Panc1 (cell line): Measurements from ENCODE around the gene BACH2.

Experiments used
- POLR2AphosphoS5 ChIP-seq: IDR thresholded peaks from 2 replicates; pipeline ENCODE4 v1.6.1; 2012; ENCODE audit warnings: mild to moderate bottlenecking, low read depth, low read length, moderate library complexity
- SIN3A ChIP-seq: IDR thresholded peaks from 2 replicates; pipeline ENCODE4 v1.6.1; 2012; ENCODE audit warnings: low read depth, mild to moderate bottlenecking, low read length, moderate library complexity, borderline replicate concordance; ENCODE audit not compliant: insufficient read depth
- TCF7L2 ChIP-seq: IDR thresholded peaks from 2 replicates; pipeline ENCODE4 v1.6.1; 2011; ENCODE audit warnings: mild to moderate bottlenecking, low read depth, low read length, inconsistent platforms
- TF ChIP-seq, protein P1 (sequence below): fragments of 450-650 bp; IDR thresholded peaks from 2 replicates; pipeline ENCODE4 v1.5.1; 2017; ENCODE audit warnings: mild to moderate bottlenecking
- TF ChIP-seq, protein P2 (sequence below), 2 experiments: IDR thresholded peaks; 2 replicates each; pipeline ENCODE4 v1.6.1; 2011 to 2012; ENCODE audit warnings: low read depth in 2 of 2, control low read depth in 1 of 2, low read length in 1 of 2, mild to moderate bottlenecking in 1 of 2, moderate library complexity in 1 of 2; ENCODE audit not compliant: insufficient read depth in 1 of 2

DNA sequence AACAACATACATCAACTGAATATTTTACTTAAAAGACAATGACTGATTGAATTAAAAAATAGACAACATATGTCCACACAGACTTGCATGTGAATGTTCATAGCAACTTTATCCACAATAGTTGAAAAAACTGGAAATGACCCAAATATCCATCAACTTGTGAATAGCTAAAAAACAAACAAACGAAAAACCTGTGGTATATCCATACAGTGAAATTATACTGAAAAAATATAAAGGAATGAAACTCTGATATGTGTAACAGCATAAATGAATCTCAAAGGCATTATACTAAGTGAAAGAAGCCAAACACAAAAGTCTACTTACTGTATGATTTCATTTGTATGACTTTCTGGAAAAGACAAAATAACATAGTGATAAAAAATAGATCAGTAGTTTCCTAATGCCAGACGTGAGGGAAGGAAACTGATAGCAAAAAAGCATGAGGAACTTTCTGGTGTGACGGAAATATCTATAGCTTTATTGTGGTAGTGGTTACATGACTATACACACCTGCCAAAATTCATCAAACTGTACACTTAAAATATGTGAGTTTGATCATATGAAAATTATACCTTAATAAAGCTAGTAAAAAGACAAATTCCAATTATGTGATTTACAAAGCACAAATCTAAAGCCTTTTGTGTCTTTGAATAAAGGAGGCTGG is 123.2 kb downstream of the BACH2 start:
- TF ChIP-seq, protein P1, sequence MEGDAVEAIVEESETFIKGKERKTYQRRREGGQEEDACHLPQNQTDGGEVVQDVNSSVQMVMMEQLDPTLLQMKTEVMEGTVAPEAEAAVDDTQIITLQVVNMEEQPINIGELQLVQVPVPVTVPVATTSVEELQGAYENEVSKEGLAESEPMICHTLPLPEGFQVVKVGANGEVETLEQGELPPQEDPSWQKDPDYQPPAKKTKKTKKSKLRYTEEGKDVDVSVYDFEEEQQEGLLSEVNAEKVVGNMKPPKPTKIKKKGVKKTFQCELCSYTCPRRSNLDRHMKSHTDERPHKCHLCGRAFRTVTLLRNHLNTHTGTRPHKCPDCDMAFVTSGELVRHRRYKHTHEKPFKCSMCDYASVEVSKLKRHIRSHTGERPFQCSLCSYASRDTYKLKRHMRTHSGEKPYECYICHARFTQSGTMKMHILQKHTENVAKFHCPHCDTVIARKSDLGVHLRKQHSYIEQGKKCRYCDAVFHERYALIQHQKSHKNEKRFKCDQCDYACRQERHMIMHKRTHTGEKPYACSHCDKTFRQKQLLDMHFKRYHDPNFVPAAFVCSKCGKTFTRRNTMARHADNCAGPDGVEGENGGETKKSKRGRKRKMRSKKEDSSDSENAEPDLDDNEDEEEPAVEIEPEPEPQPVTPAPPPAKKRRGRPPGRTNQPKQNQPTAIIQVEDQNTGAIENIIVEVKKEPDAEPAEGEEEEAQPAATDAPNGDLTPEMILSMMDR = no peak
- TF ChIP-seq TCF7L2 (no peak), POLR2AphosphoS5 (no peak), SIN3A (no peak)
- TF ChIP-seq, protein P2, sequence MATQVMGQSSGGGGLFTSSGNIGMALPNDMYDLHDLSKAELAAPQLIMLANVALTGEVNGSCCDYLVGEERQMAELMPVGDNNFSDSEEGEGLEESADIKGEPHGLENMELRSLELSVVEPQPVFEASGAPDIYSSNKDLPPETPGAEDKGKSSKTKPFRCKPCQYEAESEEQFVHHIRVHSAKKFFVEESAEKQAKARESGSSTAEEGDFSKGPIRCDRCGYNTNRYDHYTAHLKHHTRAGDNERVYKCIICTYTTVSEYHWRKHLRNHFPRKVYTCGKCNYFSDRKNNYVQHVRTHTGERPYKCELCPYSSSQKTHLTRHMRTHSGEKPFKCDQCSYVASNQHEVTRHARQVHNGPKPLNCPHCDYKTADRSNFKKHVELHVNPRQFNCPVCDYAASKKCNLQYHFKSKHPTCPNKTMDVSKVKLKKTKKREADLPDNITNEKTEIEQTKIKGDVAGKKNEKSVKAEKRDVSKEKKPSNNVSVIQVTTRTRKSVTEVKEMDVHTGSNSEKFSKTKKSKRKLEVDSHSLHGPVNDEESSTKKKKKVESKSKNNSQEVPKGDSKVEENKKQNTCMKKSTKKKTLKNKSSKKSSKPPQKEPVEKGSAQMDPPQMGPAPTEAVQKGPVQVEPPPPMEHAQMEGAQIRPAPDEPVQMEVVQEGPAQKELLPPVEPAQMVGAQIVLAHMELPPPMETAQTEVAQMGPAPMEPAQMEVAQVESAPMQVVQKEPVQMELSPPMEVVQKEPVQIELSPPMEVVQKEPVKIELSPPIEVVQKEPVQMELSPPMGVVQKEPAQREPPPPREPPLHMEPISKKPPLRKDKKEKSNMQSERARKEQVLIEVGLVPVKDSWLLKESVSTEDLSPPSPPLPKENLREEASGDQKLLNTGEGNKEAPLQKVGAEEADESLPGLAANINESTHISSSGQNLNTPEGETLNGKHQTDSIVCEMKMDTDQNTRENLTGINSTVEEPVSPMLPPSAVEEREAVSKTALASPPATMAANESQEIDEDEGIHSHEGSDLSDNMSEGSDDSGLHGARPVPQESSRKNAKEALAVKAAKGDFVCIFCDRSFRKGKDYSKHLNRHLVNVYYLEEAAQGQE (IDR thresholded peaks at IDR 0.05; ENCODE audit: insufficient read depth in 1 of 2, low read depth in 2 of 2, low read length in 1 of 2) = no peak
